GM21825 (cell line): ENCODE data around the gene SYT7.
"Not testable (repeated sequence)": the region's sequence is repeated elsewhere in the genome, so short reads cannot be mapped to it uniquely, and the experiment has no call there.

Source experiments
- ATAC-seq: cut with Tn5 transposase; IDR thresholded peaks from one replicate; pipeline ENCODE4 v1.9.1; 2021; ENCODE audit warnings: mild to moderate bottlenecking, moderate library complexity; ENCODE audit not compliant: unreplicated experiment

The SYT7 gene

DNA sequence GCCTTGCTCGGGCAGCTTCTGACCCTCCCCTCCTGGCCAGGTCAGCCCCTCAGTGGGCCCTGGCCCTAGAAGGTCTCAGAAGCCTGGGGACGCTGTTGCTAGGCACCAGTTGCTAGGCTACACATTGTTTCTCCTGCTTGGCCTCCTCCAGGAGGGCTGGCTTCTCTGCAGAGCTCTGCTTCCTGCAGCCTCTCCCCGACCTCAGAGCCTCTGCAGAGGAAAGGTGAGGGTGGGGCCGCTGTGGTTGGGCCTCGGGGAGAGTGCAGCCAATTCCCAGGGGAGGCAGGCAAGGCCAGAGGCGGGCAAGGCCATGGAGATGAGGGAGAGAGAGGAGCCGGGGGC lies 99.9 kb downstream of the SYT7 start:
- no peak for ATAC-seq

DNA sequence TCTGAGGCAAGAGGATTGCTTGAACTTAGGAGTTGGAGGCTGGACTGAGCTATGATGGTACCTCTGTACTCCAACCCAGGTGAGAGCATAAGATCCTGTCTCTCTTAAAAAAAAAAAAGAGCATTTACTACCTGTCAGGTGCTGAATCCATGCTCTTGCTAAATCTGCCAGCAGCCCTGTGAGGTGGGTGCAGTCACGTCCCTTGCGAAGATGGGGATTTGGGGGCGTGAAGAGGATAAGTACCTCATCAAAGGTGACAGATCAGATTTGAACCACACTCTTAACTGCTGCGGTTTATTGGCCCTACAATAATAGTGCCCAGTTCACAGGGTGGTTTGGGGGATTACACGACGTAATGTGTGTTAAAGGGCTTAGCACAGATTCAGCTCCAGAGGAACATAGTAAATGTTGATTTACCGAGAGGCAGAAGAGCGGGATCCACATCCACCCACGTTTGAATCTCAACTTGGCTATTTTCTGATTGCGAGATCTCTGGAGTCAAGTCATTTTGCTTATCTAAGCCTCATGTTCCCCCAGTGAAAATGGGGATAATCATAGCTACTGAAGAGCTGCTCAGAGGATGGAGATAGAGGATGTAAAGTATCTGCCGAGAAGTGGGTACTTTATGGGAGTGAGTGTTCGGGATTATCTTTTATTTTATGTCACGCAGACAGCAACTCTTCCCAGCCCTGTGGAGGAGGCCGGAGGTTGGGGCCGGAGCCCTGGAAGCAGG lies 100.4 kb downstream of the SYT7 start:
- no peak for ATAC-seq

DNA sequence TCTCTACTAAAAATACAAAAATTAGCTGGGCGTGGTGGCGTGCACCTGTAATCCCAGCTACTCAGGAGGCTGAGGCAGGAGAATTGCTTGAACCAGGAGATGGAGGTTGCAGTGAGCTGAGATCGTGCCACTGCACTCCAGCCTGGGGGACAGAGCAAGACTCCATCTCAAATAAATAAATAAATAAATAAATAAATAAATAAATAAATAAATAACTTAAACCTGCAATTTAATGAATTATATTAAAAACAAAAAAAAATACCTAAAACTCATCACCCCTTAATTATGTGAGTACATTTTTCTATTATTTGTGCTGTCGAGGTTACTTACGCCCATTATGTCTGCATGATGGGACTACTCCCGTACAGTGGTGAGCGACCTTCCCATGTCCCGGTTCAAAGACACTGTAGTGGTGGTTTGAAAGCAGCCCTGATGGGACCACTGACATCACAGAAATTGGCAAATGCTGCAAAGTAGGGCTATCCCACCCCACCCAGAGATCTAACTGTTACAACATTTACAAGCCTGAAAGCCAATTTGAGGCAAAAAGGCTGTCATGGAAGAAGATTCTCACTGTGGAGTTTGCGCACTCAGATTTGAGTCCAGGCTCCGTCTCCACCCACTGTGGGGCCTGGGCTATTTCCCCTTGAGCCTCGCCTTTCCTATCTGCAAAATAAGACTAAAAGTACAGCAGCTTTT lies 101.4 kb downstream of the SYT7 start:
- not testable (repeated sequence) for ATAC-seq

DNA sequence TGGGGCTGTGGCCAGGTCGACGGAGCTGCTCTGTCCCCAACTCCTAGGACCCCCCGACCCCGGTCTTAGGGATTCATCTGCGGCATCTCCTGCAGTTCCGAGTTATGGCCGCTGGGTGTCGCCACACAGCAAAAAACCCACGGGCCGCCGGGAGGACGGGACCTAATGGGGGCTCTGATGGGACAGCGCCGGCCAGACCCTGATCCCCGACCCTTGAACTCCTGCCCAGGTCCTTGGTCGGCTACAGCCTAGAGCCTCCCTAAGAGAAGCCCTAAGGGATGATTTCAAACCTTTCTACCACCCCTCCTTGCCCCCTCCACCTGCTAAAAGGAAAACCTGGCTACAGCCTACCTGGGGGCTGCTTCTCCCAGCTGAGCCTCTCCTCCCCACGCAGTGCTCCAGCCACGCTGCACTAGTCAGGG lies 103.1 kb downstream of the SYT7 start:
- no peak for ATAC-seq

DNA sequence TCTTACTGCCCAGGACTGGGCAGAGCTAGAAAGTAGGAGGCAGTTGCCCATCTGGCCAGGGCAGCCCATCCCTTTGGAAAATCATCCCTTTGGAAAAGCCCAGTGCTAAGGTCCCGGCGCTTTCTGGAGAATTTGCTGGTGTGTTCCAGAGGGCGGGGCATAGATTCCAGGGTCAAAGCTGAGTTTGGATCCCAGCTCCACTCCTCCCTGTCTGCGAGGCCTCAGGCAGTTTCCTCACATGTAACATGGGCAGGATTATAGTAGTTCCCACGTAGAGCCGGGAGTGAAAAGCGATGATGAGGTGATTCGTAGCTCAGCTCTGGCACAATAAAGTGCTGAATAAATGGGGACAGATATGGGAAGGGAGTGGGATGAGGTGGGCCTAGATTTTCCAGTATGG lies 103.8 kb downstream of the SYT7 start:
- no peak for ATAC-seq

DNA sequence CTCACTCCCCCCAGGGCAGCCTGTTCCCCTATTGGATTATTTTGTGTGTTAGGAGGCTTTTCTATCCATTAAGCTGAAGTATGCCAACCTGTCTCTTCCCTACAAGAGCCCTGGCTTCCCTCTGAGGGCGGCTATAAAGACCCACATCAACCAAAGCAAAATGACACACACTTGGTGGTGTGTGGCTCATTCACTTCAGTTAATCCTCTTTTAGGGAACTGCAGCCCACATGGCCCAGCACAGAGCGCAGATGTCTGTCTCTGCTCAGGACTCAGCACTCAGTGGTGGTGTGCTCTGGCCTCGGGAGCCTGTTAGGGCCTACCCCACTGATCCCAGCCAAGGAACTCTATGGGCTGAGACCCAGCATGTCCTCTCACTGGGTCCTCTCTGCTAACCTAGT lies 104.5 kb downstream of the SYT7 start:
- no peak for ATAC-seq

DNA sequence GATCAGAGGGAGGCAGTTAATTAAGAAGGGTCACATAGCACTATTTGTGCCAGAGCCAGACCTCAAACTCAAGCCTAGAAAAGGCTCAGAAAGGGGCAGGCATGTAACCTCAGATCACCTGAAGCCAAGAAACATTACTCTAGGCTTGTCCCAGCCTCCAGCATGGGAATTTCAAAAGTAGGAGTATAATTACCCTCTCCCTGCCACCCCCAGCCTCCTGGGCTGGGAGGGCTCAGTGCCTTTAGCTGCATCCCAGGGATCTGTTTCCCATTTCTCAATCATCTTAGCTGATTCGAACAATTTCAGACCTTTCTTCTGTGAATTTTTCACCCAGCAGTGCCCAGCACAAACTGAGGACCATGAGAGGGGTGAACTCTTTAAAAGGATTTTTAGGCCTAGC lies 105.4 kb downstream of the SYT7 start:
- no peak for ATAC-seq

DNA sequence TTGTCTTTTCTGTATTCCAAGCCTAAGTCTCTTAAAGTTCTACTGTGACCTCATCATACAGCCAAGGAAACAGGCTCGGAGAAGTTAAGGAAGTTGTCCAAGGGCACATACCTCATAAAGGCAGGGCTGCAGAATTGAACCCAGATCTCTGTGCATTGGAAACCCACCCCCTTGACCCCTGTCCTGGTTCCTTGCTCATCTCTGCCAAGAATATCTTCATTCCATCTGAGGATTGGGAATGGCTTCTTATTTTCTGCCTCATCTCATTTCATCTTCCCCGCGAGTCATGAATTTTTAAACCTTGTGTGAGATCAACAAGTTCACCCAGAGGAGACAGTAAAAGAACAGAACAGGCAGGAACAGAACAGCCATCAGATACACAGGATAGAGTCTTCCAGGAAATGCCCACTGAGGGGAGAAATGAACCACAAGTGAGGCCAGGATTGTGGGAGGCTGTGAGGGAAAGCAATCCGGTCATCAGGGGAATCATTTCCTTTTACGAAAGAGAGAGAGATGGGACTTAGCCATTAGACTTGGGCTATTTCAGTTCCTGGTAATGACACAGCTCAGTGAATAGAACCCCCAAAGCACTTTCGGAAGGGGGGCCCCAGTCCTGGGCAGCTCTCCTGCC lies 106.7 kb downstream of the SYT7 start:
- ATAC-seq, result no peak

DNA sequence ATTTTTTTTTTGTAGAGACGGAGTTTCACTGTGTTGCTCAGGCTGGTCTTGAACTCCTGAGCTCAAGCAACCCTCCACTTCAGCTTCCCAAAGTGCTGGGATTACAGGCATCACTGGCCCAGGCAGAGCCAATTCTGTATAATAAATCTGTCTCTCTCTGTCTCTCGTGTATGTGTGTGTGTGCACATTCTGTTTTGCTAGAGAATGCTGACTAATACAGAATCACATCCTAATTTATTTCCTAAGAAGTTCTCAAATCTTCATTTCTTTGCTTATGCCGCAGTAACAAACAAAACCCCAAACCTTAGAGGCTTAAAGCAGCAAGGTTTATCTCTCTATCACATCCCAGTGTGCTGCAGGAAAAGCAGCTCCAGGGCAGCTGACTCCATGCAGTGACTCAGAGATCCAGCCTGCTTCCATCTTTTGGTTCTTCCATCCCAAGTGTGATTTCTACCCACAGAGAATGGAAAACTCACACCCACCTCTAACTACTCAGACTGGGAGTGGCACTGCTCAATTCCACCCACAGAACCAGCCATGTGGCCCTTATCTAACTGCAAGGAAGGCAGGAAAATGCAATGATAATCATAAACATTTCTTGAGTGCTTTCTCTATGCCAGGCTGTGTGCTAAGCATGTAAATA lies 107.4 kb downstream of the SYT7 start:
- no peak for ATAC-seq

DNA sequence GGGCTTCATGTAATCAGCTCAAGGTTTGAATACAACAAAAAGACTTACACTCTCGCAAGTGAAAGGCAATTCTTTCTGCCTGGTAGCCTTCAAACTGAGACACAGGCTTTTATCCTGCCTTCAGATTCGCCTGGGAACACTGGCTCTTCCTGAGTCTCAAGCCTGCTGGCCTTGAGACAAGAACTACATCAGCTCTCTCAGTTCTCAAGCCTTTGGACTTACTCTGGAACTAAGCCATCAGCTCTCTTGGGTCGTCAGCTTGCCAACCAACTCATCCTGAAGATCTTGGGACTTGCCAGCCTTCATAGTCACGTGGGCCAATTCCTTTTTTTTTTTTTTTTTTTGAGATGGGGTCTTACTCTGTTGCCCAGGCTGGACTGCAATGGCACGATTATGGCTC lies 108.0 kb downstream of the SYT7 start:
- ATAC-seq, result no peak

DNA sequence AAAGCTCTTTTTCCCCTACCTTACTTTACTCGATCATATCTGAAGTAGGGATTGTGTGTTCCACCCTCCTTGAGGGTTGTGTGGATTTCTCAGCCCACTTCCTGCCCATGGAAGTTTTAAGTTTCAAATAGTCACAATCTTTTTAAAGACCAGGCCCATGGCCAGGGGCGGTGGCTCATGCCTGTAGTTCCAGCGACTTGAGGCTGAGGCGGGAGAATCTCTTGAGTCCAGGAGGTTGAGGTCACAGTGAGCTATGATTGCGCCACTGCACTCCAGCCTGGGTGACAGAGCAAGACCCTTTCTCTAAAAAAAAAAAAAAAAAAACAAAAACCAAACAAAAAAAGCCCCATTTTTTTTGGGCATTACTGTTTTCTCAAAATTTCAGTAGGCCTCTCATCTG lies 108.6 kb downstream of the SYT7 start:
- ATAC-seq, result no peak

DNA sequence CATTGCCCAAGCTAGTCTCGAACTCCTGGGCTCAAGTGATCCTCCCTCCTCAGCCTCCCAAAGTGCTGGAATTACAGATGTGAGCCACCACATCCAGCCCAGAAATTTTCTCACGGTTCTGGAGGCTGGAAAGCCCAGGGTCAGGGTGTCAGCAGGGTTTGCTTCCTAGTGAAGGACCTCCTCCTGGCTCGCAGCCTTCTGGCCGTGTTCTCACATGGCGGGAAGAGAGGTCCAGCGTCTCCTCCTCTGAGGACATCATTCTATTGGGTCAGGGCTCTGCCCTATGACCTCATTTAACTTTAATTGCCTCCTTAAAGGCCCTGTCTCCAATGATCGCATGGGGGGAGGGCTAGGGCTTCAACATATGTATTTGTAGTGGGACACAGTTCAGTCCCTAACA lies 112.9 kb downstream of the SYT7 start:
- ATAC-seq, result no peak

DNA sequence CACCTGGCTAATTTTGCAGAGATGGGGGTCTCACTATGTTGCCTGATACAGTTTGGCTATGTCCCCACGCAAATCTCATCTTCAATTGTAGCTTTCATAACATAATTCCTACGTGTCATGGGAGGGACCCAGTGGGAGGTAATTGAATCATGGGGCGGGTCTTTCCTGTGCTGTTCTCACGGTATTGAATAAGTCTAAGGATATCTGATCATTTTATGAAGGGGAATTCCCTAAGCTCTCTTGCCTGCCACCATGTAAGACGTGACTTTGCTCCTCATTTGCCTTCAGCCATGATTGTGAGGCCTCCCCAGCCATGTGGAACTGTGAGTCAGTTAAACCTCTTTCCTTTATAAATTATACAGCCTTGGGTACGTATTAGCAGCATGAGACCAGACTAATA lies 113.3 kb downstream of the SYT7 start:
- ATAC-seq, result not testable (repeated sequence)
